GM18498 (cell line): ENCODE measurements around the gene YTHDC2.
"Not testable (repeated sequence)": the region's sequence is repeated elsewhere in the genome, so short reads cannot be mapped to it uniquely, and the experiment has no call there.

Source experiments
- ATAC-seq: cut with Tn5 transposase; IDR thresholded peaks from one replicate; pipeline ENCODE4 v1.9.1; 2021; ENCODE audit warnings: mild to moderate bottlenecking, moderate library complexity; ENCODE audit not compliant: unreplicated experiment

The YTHDC2 gene

DNA sequence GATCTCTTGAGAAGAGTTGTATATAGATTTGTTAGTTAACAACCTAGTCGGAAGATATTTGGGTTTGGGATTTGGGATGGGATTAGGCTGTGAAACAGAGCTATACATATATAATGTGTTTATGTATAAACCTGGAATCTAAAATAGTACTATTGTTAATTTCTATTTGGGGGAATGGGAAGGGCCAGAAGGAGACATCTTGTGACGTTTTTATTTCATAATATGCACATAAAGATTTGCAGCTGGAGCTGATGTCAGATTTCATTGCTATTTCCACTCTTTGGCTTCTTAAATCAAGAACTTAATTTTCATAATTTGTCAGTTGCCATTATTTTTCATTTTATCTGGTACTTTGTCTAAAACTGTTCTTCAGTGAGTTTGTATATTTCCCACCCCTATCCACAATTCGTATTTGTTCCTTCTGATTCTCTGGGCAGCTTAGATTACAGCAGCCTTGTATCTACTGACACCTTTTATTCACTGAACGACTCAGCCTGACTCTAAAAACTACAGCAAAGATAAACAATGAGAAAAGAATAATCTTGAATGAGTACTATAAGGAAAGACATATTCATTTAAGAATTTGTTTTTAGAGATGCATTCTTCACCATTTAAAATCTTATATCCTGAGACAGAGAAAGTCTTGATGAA, 86.9 kb downstream of the YTHDC2 start:
- ATAC-seq = no peak

DNA sequence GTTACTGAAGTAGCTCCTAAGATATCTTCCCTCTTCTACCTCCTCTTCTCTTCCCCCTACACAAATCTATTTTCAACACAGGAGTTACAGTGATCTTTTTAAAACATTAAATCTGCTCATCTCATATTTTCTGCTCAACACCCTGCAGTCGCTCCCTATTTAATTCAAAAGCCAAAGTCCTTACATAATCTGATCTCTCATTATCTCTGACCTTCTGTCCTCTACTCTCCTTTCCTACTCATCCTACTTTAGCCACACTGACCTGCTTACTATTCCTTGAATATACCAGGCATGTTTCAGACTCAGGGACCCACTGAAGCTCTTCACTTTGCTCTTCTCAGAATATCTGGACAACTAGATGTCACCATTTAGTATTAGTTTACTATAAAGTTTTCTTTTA, 87.9 kb downstream of the YTHDC2 start:
- no peak for ATAC-seq

DNA sequence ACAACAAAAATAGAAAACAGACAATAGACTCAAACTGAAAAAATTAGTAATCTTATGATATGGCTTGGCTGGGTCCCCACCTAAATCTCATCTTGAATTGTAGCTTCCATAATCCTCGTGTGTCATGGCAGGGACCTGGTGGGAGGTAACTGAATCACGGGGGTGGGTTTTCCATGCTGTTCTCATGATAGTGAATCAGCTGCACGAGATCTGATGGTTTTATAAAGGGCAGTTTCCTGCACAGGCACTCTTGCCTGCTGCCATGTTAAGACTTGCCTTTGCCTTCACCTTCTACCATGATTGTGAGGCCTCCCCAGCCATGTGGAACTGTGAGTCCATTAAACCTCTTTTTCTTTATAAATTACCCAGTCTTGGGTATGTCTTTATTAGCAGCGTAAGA, 89.8 kb downstream of the YTHDC2 start:
- not testable (repeated sequence) for ATAC-seq

DNA sequence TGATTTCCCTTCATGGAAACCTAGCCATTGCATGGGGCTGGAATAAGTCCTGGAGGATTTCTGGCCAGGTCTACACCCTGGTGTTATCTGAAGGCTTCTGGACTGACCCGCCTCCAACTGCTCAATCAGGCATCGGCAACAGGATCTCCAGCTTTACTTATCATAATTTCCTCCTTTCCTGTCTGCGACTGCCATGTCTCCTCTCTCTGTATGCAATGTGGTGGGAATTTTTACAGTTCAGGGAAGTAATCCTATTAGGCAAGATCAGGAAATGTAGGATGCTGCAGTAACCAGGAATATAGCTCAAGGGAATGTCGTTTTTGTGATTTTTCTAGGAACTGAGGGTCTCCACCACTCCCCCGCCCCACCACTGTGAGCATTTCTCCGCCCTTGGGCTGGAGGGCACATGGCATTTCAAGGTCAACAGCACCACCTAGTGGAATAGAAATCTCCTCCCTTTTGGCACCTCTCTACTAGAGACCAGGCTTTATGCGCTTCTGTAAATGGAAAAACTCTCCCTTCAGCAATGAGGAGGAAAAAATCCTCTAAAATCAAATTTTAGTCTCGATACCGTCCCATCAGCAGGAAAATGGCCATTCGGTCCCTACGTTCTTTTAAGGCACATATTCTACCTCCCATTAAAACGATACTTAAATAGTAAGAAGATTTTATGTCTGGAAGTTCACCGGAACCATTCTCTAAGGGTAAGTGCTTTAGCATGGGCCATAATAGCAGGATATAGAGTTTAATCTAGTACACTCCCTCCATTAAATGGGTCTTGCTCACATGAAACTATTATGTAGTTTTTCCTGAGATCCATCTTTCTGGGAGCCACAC, 93.0 kb downstream of the YTHDC2 start:
- ATAC-seq = peak; percentile 89

DNA sequence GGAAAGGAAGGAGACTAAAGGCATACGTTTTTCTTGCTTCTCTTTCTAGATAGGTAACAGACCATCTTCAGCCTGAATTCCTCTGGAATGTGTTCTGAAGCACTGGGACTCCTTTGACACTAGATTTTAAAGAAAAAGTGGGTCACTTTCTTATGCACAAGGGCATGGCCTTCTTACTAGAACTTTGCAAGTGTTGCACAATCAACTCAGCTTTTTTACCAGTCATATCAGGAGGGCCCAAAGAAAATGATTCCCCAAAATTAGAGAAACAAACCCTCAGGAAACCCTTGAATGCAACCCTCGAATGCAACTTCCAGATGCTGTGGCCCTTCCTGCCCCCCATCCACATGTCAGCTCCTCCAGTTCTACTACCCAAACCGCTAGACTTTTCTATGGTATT, 93.9 kb downstream of the YTHDC2 start:
- ATAC-seq = no peak

DNA sequence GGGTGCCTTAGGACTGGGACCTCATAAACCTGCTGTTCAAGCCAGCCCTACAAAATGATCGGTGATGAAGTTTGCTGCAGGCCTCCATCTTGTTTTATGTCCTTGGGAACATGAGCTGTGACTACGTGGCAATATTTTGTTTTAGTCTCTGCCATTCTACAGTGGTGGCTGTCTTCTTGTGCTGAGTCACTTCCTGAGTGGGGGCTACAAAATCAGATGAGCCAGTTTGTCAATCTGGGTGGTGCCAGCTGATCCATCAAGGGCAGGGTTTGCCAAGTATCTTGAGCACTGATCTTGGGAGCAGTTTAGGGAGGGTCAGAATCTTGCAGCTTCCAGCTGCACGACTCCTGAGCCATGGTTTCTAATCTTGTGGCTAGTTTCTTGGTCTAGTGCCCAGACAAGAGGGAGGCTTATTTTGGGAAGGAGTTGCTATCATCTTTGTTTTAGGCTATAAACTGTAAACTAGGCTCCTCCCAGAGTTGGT, 94.7 kb downstream of the YTHDC2 start:
- no peak for ATAC-seq

DNA sequence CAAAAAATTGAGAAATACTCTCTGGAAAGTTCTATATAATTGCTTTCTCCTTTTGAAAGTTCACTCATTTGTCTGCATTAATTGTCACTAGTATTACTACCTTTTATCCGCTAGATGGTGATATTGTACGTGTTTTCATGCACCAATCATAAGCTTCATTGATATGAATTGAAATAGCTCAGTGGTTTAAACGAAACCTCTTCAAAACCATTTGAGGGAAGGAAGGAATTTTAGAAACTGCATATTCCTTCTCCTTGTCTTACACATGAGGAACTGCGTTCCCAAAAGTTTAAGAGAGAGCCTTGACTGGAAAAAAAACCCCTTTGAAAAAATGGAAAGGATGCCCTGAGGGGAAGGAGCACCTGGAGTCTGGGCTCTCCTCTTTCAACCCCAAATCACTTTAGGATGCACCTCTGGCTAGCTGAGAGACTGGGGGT, 98.6 kb downstream of the YTHDC2 start:
- ATAC-seq = peak; percentile 83

DNA sequence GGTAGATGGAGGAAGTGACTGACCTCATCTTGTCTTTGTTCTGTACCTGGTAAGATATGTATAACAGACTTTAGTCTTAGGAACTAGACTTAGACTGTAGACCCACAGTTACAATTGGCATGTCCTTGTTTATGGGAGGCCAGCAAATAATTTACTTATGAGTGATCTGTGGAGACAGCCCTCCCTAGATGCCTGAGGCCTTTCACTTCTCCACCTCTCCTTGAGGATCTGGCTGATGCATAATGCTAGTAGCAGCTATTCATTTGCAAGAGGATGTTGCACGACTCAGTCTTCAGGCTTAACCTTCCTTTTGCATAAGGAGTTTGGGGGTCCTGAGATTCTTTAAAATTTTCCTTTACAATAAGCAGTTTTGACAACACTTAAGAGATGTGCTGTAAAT, 100.7 kb downstream of the YTHDC2 start:
- ATAC-seq = no peak

DNA sequence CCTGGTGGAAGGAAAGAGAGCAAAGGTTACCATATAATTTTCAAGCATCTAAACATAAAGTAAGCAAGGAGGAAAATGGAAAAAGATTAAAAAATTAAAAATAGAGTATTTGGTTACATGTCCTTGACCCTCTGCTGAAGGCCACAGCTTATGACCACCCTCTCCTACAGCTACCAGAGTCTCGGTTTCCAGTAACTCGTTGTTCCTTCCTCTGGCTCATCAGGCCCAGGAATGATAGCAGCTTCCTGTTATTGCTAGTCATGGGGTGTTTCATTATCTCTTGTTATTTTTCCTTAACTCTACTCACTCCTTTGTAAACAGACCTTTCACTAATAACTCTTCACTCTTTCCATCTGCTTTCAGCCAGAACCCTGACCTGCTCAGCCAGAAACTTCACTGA, 102.2 kb downstream of the YTHDC2 start:
- no peak for ATAC-seq

DNA sequence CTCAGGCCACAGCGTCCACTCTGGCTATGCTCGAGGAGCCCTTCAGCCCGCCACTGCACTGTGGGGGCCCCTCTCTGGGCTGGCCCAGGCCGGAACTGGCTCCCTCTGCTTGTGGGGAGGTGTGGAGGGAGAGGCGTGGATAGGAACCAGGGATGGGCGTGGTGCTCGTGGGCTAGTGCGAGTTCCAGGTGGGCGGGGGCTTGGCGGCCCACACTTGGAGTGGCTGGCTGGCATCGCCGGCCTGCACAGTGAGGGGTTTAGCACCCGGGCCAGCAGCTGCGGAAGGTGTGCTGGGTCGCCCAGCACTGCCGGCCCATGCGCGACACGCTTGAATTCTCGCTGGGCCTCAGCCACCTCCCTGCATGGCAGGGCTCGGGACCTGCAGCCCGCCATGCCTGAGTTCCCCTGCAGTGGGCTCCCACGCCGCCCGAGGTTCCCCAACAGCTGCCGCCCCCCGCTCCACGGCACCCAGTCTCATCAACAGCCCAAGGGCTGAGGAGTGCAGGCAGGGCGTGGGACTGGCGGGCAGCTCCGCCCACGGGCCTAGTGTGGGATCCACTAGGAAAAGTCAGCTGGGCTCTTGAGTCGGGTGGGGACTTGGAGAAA, 103.8 kb downstream of the YTHDC2 start:
- ATAC-seq = no peak

DNA sequence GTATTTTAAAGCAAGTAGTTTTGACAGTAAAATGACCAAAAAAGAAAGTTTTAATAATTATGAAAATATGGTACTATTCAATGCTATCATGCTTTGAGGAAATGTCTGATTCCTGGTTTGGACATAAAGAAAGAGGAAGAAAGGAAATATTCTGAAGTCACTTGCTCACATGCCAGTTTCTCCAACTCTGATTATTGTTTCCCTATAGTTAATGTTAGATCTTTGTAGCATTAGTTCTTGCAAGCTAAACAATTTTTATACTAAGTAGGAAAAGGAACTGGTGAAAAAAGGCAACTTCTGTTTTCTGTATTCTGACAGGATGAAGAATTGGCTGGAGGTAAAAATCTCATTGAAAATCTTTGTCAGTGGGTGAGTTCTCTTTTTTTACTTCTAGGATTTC, 119.5 kb downstream of the YTHDC2 start:
- no peak for ATAC-seq

DNA sequence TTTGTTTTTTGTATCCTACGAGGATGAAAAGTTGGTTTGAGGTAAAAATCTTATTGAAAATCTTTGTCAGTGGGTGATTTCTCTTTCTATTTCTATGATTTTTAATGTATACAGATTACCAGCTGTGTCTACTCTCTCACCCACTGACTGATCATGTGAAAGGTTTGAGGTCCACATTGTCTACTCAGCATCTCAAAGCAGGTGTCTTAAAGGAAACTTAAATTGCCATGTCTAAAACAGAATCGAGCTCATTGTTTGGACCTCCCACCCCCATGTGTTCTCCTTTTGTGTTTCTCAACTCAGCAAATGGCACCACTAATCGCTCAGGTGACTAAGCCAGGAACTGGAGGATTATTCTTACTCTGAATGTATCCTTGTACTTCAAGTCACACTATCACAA, 121.5 kb downstream of the YTHDC2 start:
- no peak for ATAC-seq

DNA sequence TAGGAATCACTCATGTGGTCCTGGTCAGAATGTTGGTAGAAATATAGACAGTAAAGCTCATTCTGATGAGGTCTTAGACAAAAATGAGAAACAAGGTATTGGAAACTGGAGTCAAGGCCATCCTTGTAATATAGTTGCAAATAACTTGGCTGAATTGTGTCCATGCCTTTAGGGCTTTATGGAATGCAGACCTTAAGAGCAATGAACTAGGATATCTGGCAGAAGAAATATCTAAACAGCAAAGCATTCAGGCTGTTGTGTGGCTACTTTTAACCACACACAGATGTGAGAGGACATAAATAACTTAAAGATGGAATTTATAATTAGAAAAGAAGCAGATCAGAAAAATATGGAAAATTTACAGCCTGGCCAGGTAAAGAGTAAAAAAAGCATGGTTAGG, 128.2 kb downstream of the YTHDC2 start:
- ATAC-seq = no peak
